GM18526 (cell line): Measurements from ENCODE around the gene RAPH1.

Experiments
- POLR2A ChIP-seq: IDR thresholded peaks from 3 replicates; pipeline ENCODE4 v1.6.1; 2011; ENCODE audit not compliant: insufficient read length; ENCODE audit errors: extremely low read depth

RAPH1 gene

GRCh38 chr2:203453858-203454451 is 81.1 kb downstream of the RAPH1 start:
- TF ChIP-seq POLR2A = no peak

- TF ChIP-seq POLR2A = no peak
Measured at GRCh38 chr2:203451689-203452088, 83.4 kb downstream of the RAPH1 start.

- no peak for TF ChIP-seq POLR2A
Measured at GRCh38 chr2:203451011-203451410, 84.1 kb downstream of the RAPH1 start.

- TF ChIP-seq POLR2A = no peak
Measured at GRCh38 chr2:203450561-203450960, 84.5 kb downstream of the RAPH1 start.

GRCh38 chr2:203446780-203447179 is 88.3 kb downstream of the RAPH1 start:
- no peak for TF ChIP-seq POLR2A

- no peak for TF ChIP-seq POLR2A
Measured at GRCh38 chr2:203446071-203446481, 89.0 kb downstream of the RAPH1 start.

GRCh38 chr2:203444738-203445137 is 90.4 kb downstream of the RAPH1 start:
- no peak for TF ChIP-seq POLR2A

GRCh38 chr2:203442463-203442862 is 92.6 kb downstream of the RAPH1 start:
- TF ChIP-seq POLR2A = no peak

GRCh38 chr2:203441463-203441862 is 93.6 kb downstream of the RAPH1 start:
- no peak for TF ChIP-seq POLR2A

GRCh38 chr2:203440671-203441070 is 94.4 kb downstream of the RAPH1 start:
- no peak for TF ChIP-seq POLR2A

- TF ChIP-seq POLR2A = no peak
Measured at GRCh38 chr2:203438528-203438927, 96.6 kb downstream of the RAPH1 start.

- TF ChIP-seq POLR2A = no peak
Measured at GRCh38 chr2:203437511-203437910, 97.6 kb downstream of the RAPH1 start.

GRCh38 chr2:203436496-203436895 is 98.6 kb downstream of the RAPH1 start:
- no peak for TF ChIP-seq POLR2A

GRCh38 chr2:203432811-203433210 is 102.3 kb downstream of the RAPH1 start:
- no peak for TF ChIP-seq POLR2A

GRCh38 chr2:203431391-203432185 is 103.5 kb downstream of the RAPH1 start:
- TF ChIP-seq POLR2A = no peak

- no peak for TF ChIP-seq POLR2A
Measured at GRCh38 chr2:203427061-203427460, 108.0 kb downstream of the RAPH1 start.

- TF ChIP-seq POLR2A = no peak
Measured at GRCh38 chr2:203418271-203418670, 116.8 kb downstream of the RAPH1 start.
